ENCODE measurements around the gene UBE2G2. TPM values are rescaled to one million over a fixed set of nuclear protein-coding genes. Genes with fewer than 3 reads are reported as not detected.

Gene UBE2G2
- total RNA-seq, 4 donors from 2014 or later, result 90.4 to 127 (median 95.3) TPM

GRCh38 chr21:44845418-44846223 is 44.0 kb upstream of the UBE2G2 start:
- TF ChIP-seq POLR2A (IDR thresholded peaks at IDR 0.05) (no peak), CTCF (IDR thresholded peaks at IDR 0.05) (peak in 1 of 6 experiments; percentile 23)
- Histone ChIP-seq H3K4me1 (peaks cover 18 to 20% of the 10 kb centered on the region in 2 donors), H3K9me3 (no peaks in the 10 kb centered on the region), H3K27ac (no peak overlapping the region), H3K4me3 (replicated peaks in 1 of 3) (peak overlapping the region in 1 of 3 donors; percentile 18), H3K36me3 (peaks cover 17 to 23% of the 10 kb centered on the region in 2 donors), H3K27me3 (no peaks in the 10 kb centered on the region)
- peak; percentile 46 to 50 for DNase-seq
- intact Hi-C loops (cut with DNase I), result no loop called here
- WGBS, 2 donors, result 8 to 18% methylated on average over 13 to 29 of the region's 34 CpGs

- DNase-seq, result no peak
- no peak for TF ChIP-seq CTCF (IDR thresholded peaks at IDR 0.05)
- TF ChIP-seq POLR2A (IDR thresholded peaks at IDR 0.05), result no peak
- intact Hi-C loops (cut with DNase I), result no loop called here
- Histone ChIP-seq H3K4me3 (replicated peaks in 1 of 3) (no peak overlapping the region), H3K9me3 (no peaks in the 10 kb centered on the region), H3K4me1 (peaks cover 12 to 16% of the 10 kb centered on the region in 2 donors), H3K27me3 (no peaks in the 10 kb centered on the region), H3K36me3 (peaks cover 5 to 9% of the 10 kb centered on the region in 2 donors), H3K27ac (no peak overlapping the region)
- 51 to 56% methylated on average over 16 of the region's 16 CpGs for WGBS, 2 donors
These were observed 42.6 kb upstream of the UBE2G2 start for GRCh38 chr21:44844256-44844655.

GRCh38 chr21:44842721-44843445 is 41.3 kb upstream of the UBE2G2 start:
- 81 to 82% methylated on average over 23 of the region's 23 CpGs for WGBS, 2 donors
- peaks cover 12 to 15% of the 10 kb centered on the region in 2 donors for H3K4me1 ChIP-seq
- TF ChIP-seq POLR2A (IDR thresholded peaks at IDR 0.05) (no peak), CTCF (IDR thresholded peaks at IDR 0.05) (no peak)
- H3K9me3 ChIP-seq, result no peaks in the 10 kb centered on the region
- H3K27me3 ChIP-seq, result no peaks in the 10 kb centered on the region
- no peak overlapping the region for H3K27ac ChIP-seq
- intact Hi-C loops (cut with DNase I), result no loop called here
- H3K4me3 ChIP-seq (replicated peaks in 1 of 3), result no peak overlapping the region
- DNase-seq, result no peak
- H3K36me3 ChIP-seq, result no peaks in the 10 kb centered on the region

GRCh38 chr21:44842087-44842486 is 40.5 kb upstream of the UBE2G2 start:
- H3K36me3 ChIP-seq, result no peaks in the 10 kb centered on the region
- no peak for DNase-seq
- intact Hi-C loops (cut with DNase I), result no loop called here
- no peaks in the 10 kb centered on the region for H3K9me3 ChIP-seq
- H3K4me3 ChIP-seq (replicated peaks in 1 of 3), result no peak overlapping the region
- TF ChIP-seq POLR2A (IDR thresholded peaks at IDR 0.05) (no peak), CTCF (IDR thresholded peaks at IDR 0.05) (no peak)
- no peak overlapping the region for H3K27ac ChIP-seq
- WGBS, 2 donors, result 80 to 88% methylated on average over 10 of the region's 10 CpGs
- H3K27me3 ChIP-seq, result no peaks in the 10 kb centered on the region
- H3K4me1 ChIP-seq, result peaks cover 12 to 15% of the 10 kb centered on the region in 2 donors

GRCh38 chr21:44840771-44841170 is 39.2 kb upstream of the UBE2G2 start:
- 70 to 73% methylated on average over 5 to 7 of the region's 11 CpGs for WGBS, 2 donors
- Histone ChIP-seq H3K27ac (no peak overlapping the region), H3K27me3 (no peaks in the 10 kb centered on the region), H3K4me3 (replicated peaks in 1 of 3) (no peak overlapping the region), H3K9me3 (no peaks in the 10 kb centered on the region), H3K36me3 (no peaks in the 10 kb centered on the region), H3K4me1 (peaks cover 4 to 12% of the 10 kb centered on the region in 2 donors)
- TF ChIP-seq CTCF (IDR thresholded peaks at IDR 0.05) (no peak), POLR2A (IDR thresholded peaks at IDR 0.05) (no peak)
- DNase-seq, result no peak
- intact Hi-C loops (cut with DNase I), result no loop called here
